Measurements from ENCODE around the gene RPA4. TPM values are rescaled to one million over a fixed set of nuclear protein-coding genes. Genes with fewer than 3 reads are reported as not detected.

Gene RPA4
- total RNA-seq (2014; rRNA removed; shearing (Covaris generic)) (0.65 TPM in 1 of 2 replicates, not detected in the other), polyA plus RNA-seq (2016; fragmentation: Nextera tagmentation; extraction: Ambion mirVana) (0.11 and 0.15 TPM in 2 replicates)

GRCh38 chrX:96883608-96884007 lies at the start of gene RPA4:
TSS of gene RPA4 (plus strand) at chrX:96883908. CDS start at chrX:96884311, 403 bp downstream.
- Histone ChIP-seq H3K4me2 (ENCODE audit: unreplicated experiment) (no peak within 1 kb of the TSS), H3K27me3 (replicated peaks; ENCODE audit: insufficient read depth) (no peaks in the 10 kb centered on the region), H3K9me3 (ENCODE audit: low read depth) (no peaks in the 10 kb centered on the region), H3K79me2 (ENCODE audit: insufficient read depth) (no peaks in the 10 kb centered on the region), H3K27ac (no peak within 1 kb of the TSS), H3F3A (ENCODE audit: insufficient read depth) (no peaks in the 10 kb centered on the region), H3K9ac (no peak within 1 kb of the TSS), H3K4me3 (no peak within 1 kb of the TSS), H3K9me2 (ENCODE audit: insufficient read depth) (no peaks in the 10 kb centered on the region), H3K4me1 (ENCODE audit: insufficient read depth) (no peaks in the 10 kb centered on the region), H2AFZ (no peak within 1 kb of the TSS), H4K20me1 (ENCODE audit: insufficient read depth) (no peaks in the 10 kb centered on the region), H3K36me3 (ENCODE audit: low read depth) (no peaks in the 10 kb centered on the region)
- no peak for DNase-seq
- 95 to 97% methylated on average over 10 of the region's 10 CpGs for WGBS, 2 experiments (ENCODE audit: low coverage in 1 of 2, low lambda C conversion rate in 2 of 2, missing lambda C conversion rate in 2 of 2)
- in situ Hi-C loops (cut with MboI), result no loop called here
- TF ChIP-seq EZH2 (IDR thresholded peaks at IDR 0.05; ENCODE audit: insufficient read depth, poor library complexity, severe bottlenecking) (no peak), EZH2phosphoT487 (IDR thresholded peaks at IDR 0.05; ENCODE audit: insufficient read depth, low read depth) (no peak)

- no peak overlapping the region for H3K4me3 ChIP-seq
- no peak for TF ChIP-seq EZH2 (IDR thresholded peaks at IDR 0.05; ENCODE audit: insufficient read depth, poor library complexity, severe bottlenecking)
- TF ChIP-seq EZH2phosphoT487 (IDR thresholded peaks at IDR 0.05; ENCODE audit: insufficient read depth, low read depth), result no peak
- no peaks in the 10 kb centered on the region for H4K20me1 ChIP-seq (ENCODE audit: insufficient read depth)
- H3F3A ChIP-seq (ENCODE audit: insufficient read depth), result no peaks in the 10 kb centered on the region
- H3K9ac ChIP-seq, result no peak overlapping the region
- no peaks in the 10 kb centered on the region for H3K36me3 ChIP-seq (ENCODE audit: low read depth)
- in situ Hi-C loops (cut with MboI), result no loop called here
- DNase-seq, result no peak
- no peaks in the 10 kb centered on the region for H3K4me1 ChIP-seq (ENCODE audit: insufficient read depth)
- no peak overlapping the region for H3K4me2 ChIP-seq (ENCODE audit: unreplicated experiment)
- no peaks in the 10 kb centered on the region for H3K9me2 ChIP-seq (ENCODE audit: insufficient read depth)
- H3K27me3 ChIP-seq (replicated peaks; ENCODE audit: insufficient read depth), result no peaks in the 10 kb centered on the region
- 100% methylated on average over 1 of the region's 1 CpG for WGBS, 2 experiments (ENCODE audit: low coverage in 1 of 2, low lambda C conversion rate in 2 of 2, missing lambda C conversion rate in 2 of 2)
- no peak overlapping the region for H3K27ac ChIP-seq
- H3K9me3 ChIP-seq (ENCODE audit: low read depth), result no peaks in the 10 kb centered on the region
- no peaks in the 10 kb centered on the region for H3K79me2 ChIP-seq (ENCODE audit: insufficient read depth)
- H2AFZ ChIP-seq, result no peak overlapping the region
These were observed 49.6 kb upstream of the RPA4 start for GRCh38 chrX:96834137-96834536.

GRCh38 chrX:96835660-96836289 lies 47.9 kb upstream of the RPA4 start:
- no peak overlapping the region for H2AFZ ChIP-seq
- no peak overlapping the region for H3K9ac ChIP-seq
- no peaks in the 10 kb centered on the region for H3K4me1 ChIP-seq (ENCODE audit: insufficient read depth)
- no peaks in the 10 kb centered on the region for H3K9me2 ChIP-seq (ENCODE audit: insufficient read depth)
- H3K4me2 ChIP-seq (ENCODE audit: unreplicated experiment), result no peak overlapping the region
- no peaks in the 10 kb centered on the region for H3K27me3 ChIP-seq (replicated peaks; ENCODE audit: insufficient read depth)
- no peak for DNase-seq
- H3K27ac ChIP-seq, result no peak overlapping the region
- no peaks in the 10 kb centered on the region for H3K79me2 ChIP-seq (ENCODE audit: insufficient read depth)
- H3F3A ChIP-seq (ENCODE audit: insufficient read depth), result no peaks in the 10 kb centered on the region
- H3K9me3 ChIP-seq (ENCODE audit: low read depth), result no peaks in the 10 kb centered on the region
- no peak overlapping the region for H3K4me3 ChIP-seq
- H3K36me3 ChIP-seq (ENCODE audit: low read depth), result no peaks in the 10 kb centered on the region
- H4K20me1 ChIP-seq (ENCODE audit: insufficient read depth), result no peaks in the 10 kb centered on the region
- 95 to 99% methylated on average over 5 of the region's 5 CpGs for WGBS, 2 experiments (ENCODE audit: low coverage in 1 of 2, low lambda C conversion rate in 2 of 2, missing lambda C conversion rate in 2 of 2)
- TF ChIP-seq EZH2 (IDR thresholded peaks at IDR 0.05; ENCODE audit: insufficient read depth, poor library complexity, severe bottlenecking) (no peak), EZH2phosphoT487 (IDR thresholded peaks at IDR 0.05; ENCODE audit: insufficient read depth, low read depth) (no peak)
- in situ Hi-C loops (cut with MboI), result no loop called here

GRCh38 chrX:96837808-96838207 lies 45.9 kb upstream of the RPA4 start:
- 65 to 70% methylated on average over 3 of the region's 3 CpGs for WGBS, 2 experiments (ENCODE audit: low coverage in 1 of 2, low lambda C conversion rate in 2 of 2, missing lambda C conversion rate in 2 of 2)
- Histone ChIP-seq H3K27me3 (replicated peaks; ENCODE audit: insufficient read depth) (no peaks in the 10 kb centered on the region), H3K9ac (no peak overlapping the region), H3K9me2 (ENCODE audit: insufficient read depth) (no peaks in the 10 kb centered on the region), H3K4me2 (ENCODE audit: unreplicated experiment) (no peak overlapping the region), H3K79me2 (ENCODE audit: insufficient read depth) (no peaks in the 10 kb centered on the region), H3K9me3 (ENCODE audit: low read depth) (no peaks in the 10 kb centered on the region), H2AFZ (no peak overlapping the region), H3F3A (ENCODE audit: insufficient read depth) (no peaks in the 10 kb centered on the region), H3K27ac (no peak overlapping the region), H3K4me1 (ENCODE audit: insufficient read depth) (no peaks in the 10 kb centered on the region), H3K4me3 (no peak overlapping the region), H4K20me1 (ENCODE audit: insufficient read depth) (no peaks in the 10 kb centered on the region), H3K36me3 (ENCODE audit: low read depth) (no peaks in the 10 kb centered on the region)
- in situ Hi-C loops (cut with MboI), result no loop called here
- DNase-seq, result peak; percentile 7
- TF ChIP-seq EZH2 (IDR thresholded peaks at IDR 0.05; ENCODE audit: insufficient read depth, poor library complexity, severe bottlenecking), result no peak
- no peak for TF ChIP-seq EZH2phosphoT487 (IDR thresholded peaks at IDR 0.05; ENCODE audit: insufficient read depth, low read depth)
